WERI-Rb-1 (cell line): ENCODE measurements around the gene HHAT.
A peak's percentile ranks its signal among the peaks of the same experiment; 100 is the strongest.

Source experiments
- DNase-seq: peaks from one replicate; pipeline ENCODE4 v3.0.0-alpha.2; 2020
- H3K27ac ChIP-seq: fragments of 250-450 bp; sonication (Bioruptor Pico); 2 replicates; pipeline ENCODE4 v1.5.1; 2020; ENCODE audit warnings: mild to moderate bottlenecking, moderate library complexity
- H3K27me3 ChIP-seq: fragments of 250-450 bp; sonication (Bioruptor Pico); 2 replicates; pipeline ENCODE4 v1.5.1; 2021; ENCODE audit warnings: mild to moderate bottlenecking, low read depth, moderate library complexity; ENCODE audit not compliant: insufficient read depth, severe bottlenecking
- H3K36me3 ChIP-seq: fragments of 250-450 bp; sonication (Bioruptor Pico); 2 replicates; pipeline ENCODE4 v1.5.1; 2020; ENCODE audit warnings: mild to moderate bottlenecking, moderate library complexity
- H3K4me3 ChIP-seq: 2 replicates; pipeline ENCODE4 v1.5.1; 2011; ENCODE audit warnings: low read depth, mild to moderate bottlenecking, control low read depth, low read length
- H3K9me3 ChIP-seq: fragments of 250-450 bp; sonication (Bioruptor Pico); 2 replicates; pipeline ENCODE4 v1.5.1; 2021; ENCODE audit warnings: mild to moderate bottlenecking, moderate library complexity; ENCODE audit not compliant: severe bottlenecking
- TF ChIP-seq, protein P1 (sequence below): IDR thresholded peaks from 2 replicates; pipeline ENCODE4 v1.5.1; 2011; ENCODE audit warnings: low read depth, mild to moderate bottlenecking, control low read depth, inconsistent platforms, low read length

HHAT gene

DNA sequence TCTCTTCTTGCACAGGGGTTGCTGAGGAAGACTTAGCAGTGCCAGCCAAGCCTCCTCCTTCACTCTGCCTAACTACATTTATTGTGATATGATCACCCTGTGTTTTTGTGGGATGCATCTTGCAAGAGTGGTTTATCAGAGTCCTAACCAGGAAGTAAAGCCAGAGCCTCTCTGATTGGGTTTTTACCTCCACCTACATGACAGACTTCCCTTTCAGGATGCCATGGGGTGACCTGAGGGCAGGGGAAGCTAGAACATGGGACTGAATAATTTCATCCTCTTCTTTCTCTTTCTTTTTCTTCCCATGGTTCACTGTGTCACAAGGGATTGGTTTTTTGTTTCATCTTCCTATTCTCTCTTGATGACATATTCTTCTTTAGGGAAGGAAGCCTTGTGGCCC, 146.6 kb downstream of the HHAT start:
- TF ChIP-seq, protein P1, sequence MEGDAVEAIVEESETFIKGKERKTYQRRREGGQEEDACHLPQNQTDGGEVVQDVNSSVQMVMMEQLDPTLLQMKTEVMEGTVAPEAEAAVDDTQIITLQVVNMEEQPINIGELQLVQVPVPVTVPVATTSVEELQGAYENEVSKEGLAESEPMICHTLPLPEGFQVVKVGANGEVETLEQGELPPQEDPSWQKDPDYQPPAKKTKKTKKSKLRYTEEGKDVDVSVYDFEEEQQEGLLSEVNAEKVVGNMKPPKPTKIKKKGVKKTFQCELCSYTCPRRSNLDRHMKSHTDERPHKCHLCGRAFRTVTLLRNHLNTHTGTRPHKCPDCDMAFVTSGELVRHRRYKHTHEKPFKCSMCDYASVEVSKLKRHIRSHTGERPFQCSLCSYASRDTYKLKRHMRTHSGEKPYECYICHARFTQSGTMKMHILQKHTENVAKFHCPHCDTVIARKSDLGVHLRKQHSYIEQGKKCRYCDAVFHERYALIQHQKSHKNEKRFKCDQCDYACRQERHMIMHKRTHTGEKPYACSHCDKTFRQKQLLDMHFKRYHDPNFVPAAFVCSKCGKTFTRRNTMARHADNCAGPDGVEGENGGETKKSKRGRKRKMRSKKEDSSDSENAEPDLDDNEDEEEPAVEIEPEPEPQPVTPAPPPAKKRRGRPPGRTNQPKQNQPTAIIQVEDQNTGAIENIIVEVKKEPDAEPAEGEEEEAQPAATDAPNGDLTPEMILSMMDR: no peak
- Histone ChIP-seq H3K27me3 (no peaks in the 10 kb centered on the region), H3K27ac (no peak overlapping the region), H3K36me3 (no peaks in the 10 kb centered on the region), H3K9me3 (no peaks in the 10 kb centered on the region), H3K4me3 (no peak overlapping the region)
- no peak for DNase-seq

- no peaks in the 10 kb centered on the region for H3K27me3 ChIP-seq
- no peak overlapping the region for H3K27ac ChIP-seq
- no peak overlapping the region for H3K4me3 ChIP-seq
- TF ChIP-seq, protein P1: no peak
- H3K36me3 ChIP-seq: no peaks in the 10 kb centered on the region
- DNase-seq: no peak
- H3K9me3 ChIP-seq: no peaks in the 10 kb centered on the region
Observed at GRCh38 chr1:210475806-210476205, 147.1 kb downstream of the HHAT start.

DNA sequence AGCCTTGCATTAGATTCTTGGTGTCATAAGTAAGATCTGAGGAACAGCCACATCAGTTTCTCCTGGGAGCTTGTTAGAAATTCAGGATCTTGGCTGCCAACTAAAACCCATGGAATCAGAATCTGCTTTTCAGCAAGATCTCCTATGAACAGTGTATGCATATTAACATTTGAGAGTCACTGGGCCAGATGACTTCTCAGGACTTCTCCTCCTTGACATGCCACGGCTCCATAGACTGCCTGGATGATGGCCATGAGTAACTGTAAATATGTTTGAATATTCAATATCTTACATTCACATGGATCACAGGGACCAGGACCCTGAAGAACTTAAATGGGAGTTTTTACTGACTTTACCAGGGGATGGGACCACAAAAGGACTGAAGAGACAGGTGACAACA, 148.0 kb downstream of the HHAT start:
- Histone ChIP-seq H3K36me3 (no peaks in the 10 kb centered on the region), H3K27ac (no peak overlapping the region), H3K27me3 (no peaks in the 10 kb centered on the region), H3K9me3 (no peaks in the 10 kb centered on the region), H3K4me3 (no peak overlapping the region)
- TF ChIP-seq, protein P1: no peak
- no peak for DNase-seq

- H3K36me3 ChIP-seq: no peaks in the 10 kb centered on the region
- H3K9me3 ChIP-seq: no peaks in the 10 kb centered on the region
- H3K27me3 ChIP-seq: no peaks in the 10 kb centered on the region
- TF ChIP-seq, protein P1: peak; percentile 25; the same call in 1 of the 2 replicates
- no peak overlapping the region for H3K27ac ChIP-seq
- no peak overlapping the region for H3K4me3 ChIP-seq
- DNase-seq: peak; percentile 40
Observed at GRCh38 chr1:210477328-210477924, 148.7 kb downstream of the HHAT start.

- Histone ChIP-seq H3K27ac (no peak overlapping the region), H3K4me3 (no peak overlapping the region), H3K9me3 (no peaks in the 10 kb centered on the region), H3K27me3 (no peaks in the 10 kb centered on the region), H3K36me3 (no peaks in the 10 kb centered on the region)
- TF ChIP-seq, protein P1: no peak
- DNase-seq: no peak
Observed at GRCh38 chr1:210478820-210479219, 150.1 kb downstream of the HHAT start.

DNA sequence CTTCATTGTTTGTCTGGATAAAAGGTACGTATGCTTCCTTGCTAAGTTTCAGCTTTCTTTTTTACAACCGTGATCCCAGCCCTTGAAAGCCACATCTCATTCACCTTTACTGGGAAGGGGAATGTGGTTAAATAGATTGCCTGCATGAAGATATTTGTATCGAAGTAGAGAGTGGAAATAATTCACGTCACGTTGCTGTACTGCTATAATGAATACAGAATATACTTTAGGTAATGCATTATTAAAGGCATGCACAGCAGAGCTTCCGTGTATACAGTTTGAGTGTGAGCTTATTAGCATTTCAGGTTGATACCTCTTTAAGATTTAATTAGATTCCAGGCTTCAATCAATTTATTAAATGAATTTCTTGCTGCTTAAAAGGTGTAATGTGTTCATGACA, 153.8 kb downstream of the HHAT start:
- no peaks in the 10 kb centered on the region for H3K9me3 ChIP-seq
- TF ChIP-seq, protein P1: no peak

More for the DNA sequence above, 153.8 kb downstream of the HHAT start:
- no peak for DNase-seq
- Histone ChIP-seq H3K4me3 (no peak overlapping the region), H3K36me3 (no peaks in the 10 kb centered on the region), H3K27ac (no peak overlapping the region), H3K27me3 (no peaks in the 10 kb centered on the region)
